Measurements from ENCODE around the gene MMP28.

Gene MMP28

GRCh38 chr17:35745749-35746320, 49.6 kb downstream of the MMP28 start:
- TF ChIP-seq, protein P1, sequence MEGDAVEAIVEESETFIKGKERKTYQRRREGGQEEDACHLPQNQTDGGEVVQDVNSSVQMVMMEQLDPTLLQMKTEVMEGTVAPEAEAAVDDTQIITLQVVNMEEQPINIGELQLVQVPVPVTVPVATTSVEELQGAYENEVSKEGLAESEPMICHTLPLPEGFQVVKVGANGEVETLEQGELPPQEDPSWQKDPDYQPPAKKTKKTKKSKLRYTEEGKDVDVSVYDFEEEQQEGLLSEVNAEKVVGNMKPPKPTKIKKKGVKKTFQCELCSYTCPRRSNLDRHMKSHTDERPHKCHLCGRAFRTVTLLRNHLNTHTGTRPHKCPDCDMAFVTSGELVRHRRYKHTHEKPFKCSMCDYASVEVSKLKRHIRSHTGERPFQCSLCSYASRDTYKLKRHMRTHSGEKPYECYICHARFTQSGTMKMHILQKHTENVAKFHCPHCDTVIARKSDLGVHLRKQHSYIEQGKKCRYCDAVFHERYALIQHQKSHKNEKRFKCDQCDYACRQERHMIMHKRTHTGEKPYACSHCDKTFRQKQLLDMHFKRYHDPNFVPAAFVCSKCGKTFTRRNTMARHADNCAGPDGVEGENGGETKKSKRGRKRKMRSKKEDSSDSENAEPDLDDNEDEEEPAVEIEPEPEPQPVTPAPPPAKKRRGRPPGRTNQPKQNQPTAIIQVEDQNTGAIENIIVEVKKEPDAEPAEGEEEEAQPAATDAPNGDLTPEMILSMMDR (conservative IDR thresholded peaks at IDR 0.05; ENCODE audit: control insufficient read depth, insufficient read depth, low read depth, low read length): no peak
- H3K4me3 ChIP-seq (ENCODE audit: control insufficient read depth, low read depth, low read length): no peak overlapping the region
- DNase-seq (ENCODE audit: low read depth): no peak

- TF ChIP-seq, protein P1 (conservative IDR thresholded peaks at IDR 0.05; ENCODE audit: control insufficient read depth, insufficient read depth, low read depth, low read length): no peak
- DNase-seq (ENCODE audit: low read depth): no peak
- no peak overlapping the region for H3K4me3 ChIP-seq (ENCODE audit: control insufficient read depth, low read depth, low read length)
Measured at GRCh38 chr17:35745246-35745645, 50.2 kb downstream of the MMP28 start.

DNA sequence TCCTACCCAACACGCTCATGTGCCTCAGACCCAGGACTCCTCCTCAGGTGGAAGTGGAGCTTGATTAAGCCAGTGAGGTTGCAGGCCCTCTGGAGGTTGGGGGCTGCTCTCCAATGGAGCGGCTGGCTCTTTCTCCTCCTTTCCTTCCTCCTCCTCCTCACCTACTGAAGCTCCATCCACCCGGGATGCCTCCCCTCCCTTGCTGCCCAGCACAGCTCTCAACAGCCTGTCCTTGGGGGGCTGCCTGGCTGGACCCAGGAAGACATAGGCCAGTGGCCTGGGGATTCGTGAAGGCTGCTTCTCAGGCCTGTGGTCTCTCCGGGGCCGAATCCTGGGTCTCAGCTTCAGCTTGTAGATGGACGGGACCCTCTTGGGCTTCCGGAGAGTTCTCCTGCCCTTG, 50.6 kb downstream of the MMP28 start:
- no peak for DNase-seq (ENCODE audit: low read depth)
- TF ChIP-seq, protein P1 (conservative IDR thresholded peaks at IDR 0.05; ENCODE audit: control insufficient read depth, insufficient read depth, low read depth, low read length): no peak
- H3K4me3 ChIP-seq (ENCODE audit: control insufficient read depth, low read depth, low read length): no peak overlapping the region

- H3K4me3 ChIP-seq (ENCODE audit: control insufficient read depth, low read depth, low read length): no peak overlapping the region
- DNase-seq (ENCODE audit: low read depth): peak; percentile 29
- TF ChIP-seq, protein P1 (conservative IDR thresholded peaks at IDR 0.05; ENCODE audit: control insufficient read depth, insufficient read depth, low read depth, low read length): no peak
Measured at GRCh38 chr17:35743626-35744328, 51.7 kb downstream of the MMP28 start.

- TF ChIP-seq, protein P1 (conservative IDR thresholded peaks at IDR 0.05; ENCODE audit: control insufficient read depth, insufficient read depth, low read depth, low read length): no peak
- no peak for DNase-seq (ENCODE audit: low read depth)
- H3K4me3 ChIP-seq (ENCODE audit: control insufficient read depth, low read depth, low read length): no peak overlapping the region
Measured at GRCh38 chr17:35742896-35743477, 52.5 kb downstream of the MMP28 start.

DNA sequence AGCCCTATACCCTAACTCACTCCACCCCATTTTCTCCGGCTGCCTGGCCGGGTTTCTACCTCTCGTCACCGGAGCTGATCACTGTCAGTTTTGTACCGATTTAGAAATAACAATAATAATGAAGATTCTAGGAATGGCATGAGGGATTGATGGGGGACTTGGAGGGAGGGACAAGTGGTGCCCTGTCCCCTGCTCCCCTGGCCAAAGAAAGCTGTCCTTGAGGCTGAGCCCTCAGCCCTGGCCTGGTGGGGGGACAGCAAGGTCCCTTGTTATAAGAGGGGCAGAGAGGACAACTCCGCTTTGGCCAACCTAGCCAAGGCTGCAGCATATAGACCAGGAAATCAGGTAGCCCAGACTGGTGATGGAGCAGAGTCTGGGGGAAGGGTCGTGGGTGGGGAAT, 52.9 kb downstream of the MMP28 start:
- H3K4me3 ChIP-seq (ENCODE audit: control insufficient read depth, low read depth, low read length): no peak overlapping the region
- DNase-seq (ENCODE audit: low read depth): no peak
- TF ChIP-seq, protein P1 (conservative IDR thresholded peaks at IDR 0.05; ENCODE audit: control insufficient read depth, insufficient read depth, low read depth, low read length): no peak

Data from fibroblast of mammary gland (primary cell).